Liver (tissue), 3 donors: Measurements from ENCODE around the gene ACTL10.

Experiments
- ATF3 ChIP-seq: IDR thresholded peaks from 2 replicates; pipeline ENCODE4 v1.6.1; 2016; ENCODE audit warnings: antibody characterized with exemption
- EGR1 ChIP-seq, 2 donors: IDR thresholded peaks; 2 replicates each; pipeline ENCODE4 v1.6.1; 2016 to 2018; ENCODE audit warnings: antibody characterized with exemption in 2 of 2, low read depth in 2 of 2
- REST ChIP-seq: IDR thresholded peaks from 2 replicates; pipeline ENCODE4 v1.6.1; 2016; ENCODE audit warnings: antibody characterized with exemption, mild to moderate bottlenecking
- RXRA ChIP-seq, 2 donors: IDR thresholded peaks; 2 replicates each; pipeline ENCODE4 v1.6.1; 2017 to 2018; ENCODE audit warnings: antibody characterized with exemption in 2 of 2, mild to moderate bottlenecking in 1 of 2
- ZBTB33 ChIP-seq: IDR thresholded peaks from 2 replicates; pipeline ENCODE4 v1.6.1; 2016; ENCODE audit warnings: antibody characterized with exemption
- TF ChIP-seq, protein P1 (sequence below): fragments of 150-350 bp; IDR thresholded peaks from 2 replicates; pipeline ENCODE4 v1.5.1; 2017; ENCODE audit warnings: improper control_type of control experiment, low read depth, low read length; ENCODE audit not compliant: missing input control
- donor health status: healthy.
- donor health status: healthy.

GRCh38 chr20:33716498-33716897 is 49.8 kb downstream of the ACTL10 start:
- TF ChIP-seq, protein P1, sequence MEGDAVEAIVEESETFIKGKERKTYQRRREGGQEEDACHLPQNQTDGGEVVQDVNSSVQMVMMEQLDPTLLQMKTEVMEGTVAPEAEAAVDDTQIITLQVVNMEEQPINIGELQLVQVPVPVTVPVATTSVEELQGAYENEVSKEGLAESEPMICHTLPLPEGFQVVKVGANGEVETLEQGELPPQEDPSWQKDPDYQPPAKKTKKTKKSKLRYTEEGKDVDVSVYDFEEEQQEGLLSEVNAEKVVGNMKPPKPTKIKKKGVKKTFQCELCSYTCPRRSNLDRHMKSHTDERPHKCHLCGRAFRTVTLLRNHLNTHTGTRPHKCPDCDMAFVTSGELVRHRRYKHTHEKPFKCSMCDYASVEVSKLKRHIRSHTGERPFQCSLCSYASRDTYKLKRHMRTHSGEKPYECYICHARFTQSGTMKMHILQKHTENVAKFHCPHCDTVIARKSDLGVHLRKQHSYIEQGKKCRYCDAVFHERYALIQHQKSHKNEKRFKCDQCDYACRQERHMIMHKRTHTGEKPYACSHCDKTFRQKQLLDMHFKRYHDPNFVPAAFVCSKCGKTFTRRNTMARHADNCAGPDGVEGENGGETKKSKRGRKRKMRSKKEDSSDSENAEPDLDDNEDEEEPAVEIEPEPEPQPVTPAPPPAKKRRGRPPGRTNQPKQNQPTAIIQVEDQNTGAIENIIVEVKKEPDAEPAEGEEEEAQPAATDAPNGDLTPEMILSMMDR, result no peak
- TF ChIP-seq ATF3, result no peak
- TF ChIP-seq RXRA (IDR thresholded peaks at IDR 0.05), result no peak
- TF ChIP-seq EGR1 (IDR thresholded peaks at IDR 0.05; ENCODE audit: low read depth in 2 of 2), result no peak
- TF ChIP-seq REST, result no peak
- TF ChIP-seq ZBTB33, result no peak
